NCI-H2107 (cell line): ENCODE data around the gene LTB4R2.
"Not testable (repeated sequence)": the region's sequence is repeated elsewhere in the genome, so short reads cannot be mapped to it uniquely, and the experiment has no call there.

Experiments
- DNase-seq: peaks from one replicate; lab custom pipeline; 2025; lab: John Stamatoyannopoulos, UW

Gene LTB4R2

GRCh38 chr14:24340606-24341005 is 30.7 kb downstream of the LTB4R2 start:
- DNase-seq, result no peak

- DNase-seq, result no peak
These were observed 32.9 kb downstream of the LTB4R2 start for GRCh38 chr14:24342889-24343288.

GRCh38 chr14:24343795-24344660 is 34.1 kb downstream of the LTB4R2 start:
- DNase-seq, result no peak

- DNase-seq, result no peak
These were observed 37.2 kb downstream of the LTB4R2 start for GRCh38 chr14:24347134-24347533.

- DNase-seq, result no peak
These were observed 38.2 kb downstream of the LTB4R2 start for GRCh38 chr14:24348186-24348585.

GRCh38 chr14:24349742-24350141 is 39.8 kb downstream of the LTB4R2 start:
- DNase-seq, result no peak

GRCh38 chr14:24351517-24351916 is 41.6 kb downstream of the LTB4R2 start:
- no peak for DNase-seq

GRCh38 chr14:24353559-24354481 is 43.9 kb downstream of the LTB4R2 start:
- DNase-seq, result no peak

- not testable (repeated sequence) for DNase-seq
These were observed 44.5 kb downstream of the LTB4R2 start for GRCh38 chr14:24354482-24354825.

GRCh38 chr14:24355009-24355408 is 45.1 kb downstream of the LTB4R2 start:
- no peak for DNase-seq

GRCh38 chr14:24356208-24356607 is 46.3 kb downstream of the LTB4R2 start:
- DNase-seq, result no peak

- DNase-seq, result no peak
These were observed 50.3 kb downstream of the LTB4R2 start for GRCh38 chr14:24360281-24360680.

GRCh38 chr14:24361326-24361725 is 51.4 kb downstream of the LTB4R2 start:
- no peak for DNase-seq
